Activated T-helper 1 cell treated with anti-CD3 and anti-CD28 coated beads, Interleukin-12 subunit alpha, Interleukin-12 subunit beta, Interleukin-2, Interleukin-4 antibody, amounts not matched to agents 30 ng/mL and 10 ng/mL and 1 ng/mL, durations not matched to agents 14 hours and 24 hours and 36 hours (primary cell): ENCODE results near the gene AGAP1. TPM values are rescaled to one million over a fixed set of nuclear protein-coding genes. Genes with fewer than 3 reads are reported as not detected.

ENCODE experiments used
- DNase-seq: peaks from one replicate; pipeline ENCODE4 v3.0.0; 2021; ENCODE audit warnings: low spot score
- H3K27ac Mint-ChIP-seq: one replicate; pipeline ENCODE4 v1.8.0; 2021; ENCODE audit warnings: mild to moderate bottlenecking, mixed read lengths
- H3K27me3 Mint-ChIP-seq: one replicate; pipeline ENCODE4 v1.8.0; 2022; ENCODE audit warnings: mild to moderate bottlenecking, moderate library complexity, mixed read lengths; ENCODE audit not compliant: insufficient read depth
- H3K36me3 Mint-ChIP-seq: one replicate; pipeline ENCODE4 v1.8.0; 2021; ENCODE audit warnings: low read depth, mixed read lengths
- H3K4me1 Mint-ChIP-seq: one replicate; pipeline ENCODE4 v1.8.0; 2021; ENCODE audit warnings: low read depth, mixed read lengths
- H3K4me3 Mint-ChIP-seq: one replicate; pipeline ENCODE4 v1.8.0; 2021; ENCODE audit warnings: mild to moderate bottlenecking, moderate library complexity, mixed read lengths
- H3K9me3 Mint-ChIP-seq: one replicate; pipeline ENCODE4 v1.8.0; 2021; ENCODE audit warnings: mixed read lengths
- intact Hi-C: fragments of 100-400 bp; cut with micrococcal nuclease; formaldehyde crosslinking; loops from one replicate; pipeline ENCODE4 v1.15.1; 2024
- total RNA-seq: library from RNA; stranded (reverse); gene quantifications from 2 replicates; pipeline ENCODE4 v1.2.3, GENCODE V29; 2022

AGAP1 gene
- total RNA-seq, result 2.0 and 2.9 TPM in 2 replicates

DNA sequence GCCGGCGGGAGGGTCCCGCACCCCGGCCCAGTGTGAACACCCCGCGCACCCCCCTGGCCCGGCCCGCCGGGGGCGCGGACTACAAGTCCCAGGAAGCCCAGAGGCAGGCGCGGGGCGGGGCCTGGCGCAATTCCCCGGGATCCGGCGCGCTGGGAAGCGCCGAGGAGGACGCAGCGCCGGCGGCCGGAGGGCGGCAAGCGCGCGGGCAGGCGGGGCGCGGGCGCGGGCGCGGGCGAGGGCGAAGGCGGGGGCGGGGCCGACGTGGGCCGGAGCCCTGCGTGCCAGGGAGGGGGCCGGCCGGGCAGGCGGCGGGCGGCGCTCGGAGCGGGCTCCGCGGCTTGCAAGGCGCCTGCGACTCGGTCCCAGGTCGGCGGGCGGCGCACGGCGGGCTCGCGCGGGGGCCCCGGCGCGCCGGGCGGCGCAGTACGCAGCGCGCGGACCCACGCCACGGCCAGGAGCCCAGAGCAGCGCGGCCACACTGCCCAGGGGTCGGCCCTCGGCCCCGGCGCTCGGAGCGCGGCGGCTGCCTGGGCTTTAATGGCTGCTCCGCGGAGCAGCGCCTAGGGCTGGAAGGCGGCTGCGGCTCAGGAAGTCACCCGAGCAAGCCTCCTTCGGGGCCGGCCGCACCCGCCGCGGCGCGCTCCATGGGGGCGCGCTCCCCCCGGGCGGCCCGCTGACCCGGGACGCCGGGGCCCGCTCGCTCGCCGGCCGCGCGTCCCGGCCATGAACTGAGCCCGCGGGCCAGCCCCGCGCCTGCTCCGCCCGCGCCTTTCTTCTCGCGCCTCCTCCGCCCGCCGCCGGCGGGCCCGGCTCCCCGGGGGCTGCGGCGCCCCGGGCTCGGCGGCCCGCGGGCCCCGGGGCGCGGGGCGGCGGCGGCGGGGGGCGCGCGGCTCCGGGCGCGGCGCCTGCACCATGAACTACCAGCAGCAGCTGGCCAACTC lies at the start of gene AGAP1:
AGAP1 (plus strand) TSS at position 269 of the 941 bp plus-strand sequence.
- no peak for DNase-seq
- peak within 1 kb of the TSS; percentile 87 for H3K4me3 Mint-ChIP-seq

GRCh38 chr2:235444101-235444597 lies 49.7 kb upstream of the AGAP1 start:
- no peak overlapping the region for H3K27ac Mint-ChIP-seq
- DNase-seq, result no peak
- no peaks in the 10 kb centered on the region for H3K4me1 Mint-ChIP-seq
- no peaks in the 10 kb centered on the region for H3K27me3 Mint-ChIP-seq
- intact Hi-C loops, result no loop called here
- H3K36me3 Mint-ChIP-seq, result no peaks in the 10 kb centered on the region
- H3K4me3 Mint-ChIP-seq, result no peak overlapping the region
- no peaks in the 10 kb centered on the region for H3K9me3 Mint-ChIP-seq

More for the DNA sequence above, at the start of gene AGAP1:
- peak within 1 kb of the TSS; percentile 80 for H3K27ac Mint-ChIP-seq
- H3K27me3 Mint-ChIP-seq, result peaks cover 47% of the 10 kb centered on the region
- intact Hi-C loops, result loop anchor here (10.0 kb wide), 2 partner anchors 181 to 691 kb away; no protein-coding TSS in a partner anchor
- peaks cover 10% of the 10 kb centered on the region for H3K4me1 Mint-ChIP-seq
- peaks cover 1% of the 10 kb centered on the region for H3K36me3 Mint-ChIP-seq
- no peaks in the 10 kb centered on the region for H3K9me3 Mint-ChIP-seq

DNA sequence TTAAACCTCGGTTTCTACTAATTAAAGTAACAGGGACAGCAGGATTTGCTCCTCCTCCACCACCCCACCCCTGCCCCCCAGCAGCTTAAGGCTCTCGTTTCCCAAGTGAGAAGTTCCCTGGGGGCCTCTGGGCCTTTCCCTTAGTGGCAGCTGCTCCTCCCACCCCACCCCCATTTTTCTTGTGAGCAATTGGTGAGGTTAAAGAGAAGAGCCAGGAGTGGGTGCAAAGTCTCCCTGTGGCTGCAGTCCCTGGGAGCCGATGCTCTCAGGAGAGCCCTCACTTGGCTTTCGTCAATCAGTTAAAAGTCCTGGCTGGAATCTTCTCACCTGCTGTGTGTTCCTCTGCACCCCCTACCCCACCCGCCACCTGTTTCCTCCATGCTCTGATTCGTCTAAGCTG lies 48.7 kb upstream of the AGAP1 start:
- Mint-ChIP-seq H3K27ac (no peak overlapping the region), H3K4me1 (no peaks in the 10 kb centered on the region), H3K9me3 (no peaks in the 10 kb centered on the region), H3K36me3 (no peaks in the 10 kb centered on the region), H3K27me3 (no peaks in the 10 kb centered on the region), H3K4me3 (no peak overlapping the region)
- DNase-seq, result no peak
- intact Hi-C loops, result no loop called here

DNA sequence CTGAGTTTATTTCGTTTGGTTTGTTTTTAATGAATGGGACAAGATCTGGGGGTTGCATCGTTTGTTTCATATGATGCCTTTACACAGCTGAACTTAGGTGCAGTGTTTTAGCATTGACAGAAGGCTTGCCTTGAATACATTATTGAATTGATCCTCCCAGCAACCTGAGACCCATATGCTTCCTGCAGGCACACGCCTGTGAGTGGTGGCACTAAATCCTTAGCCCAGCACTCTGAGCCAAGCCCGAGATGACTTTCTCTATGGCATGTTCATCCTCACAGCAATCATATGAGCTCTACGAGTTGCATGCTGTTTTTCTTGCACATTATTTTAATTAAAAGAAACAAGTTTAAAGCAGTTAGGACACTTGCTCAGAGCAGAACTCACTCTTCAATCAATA lies 47.8 kb upstream of the AGAP1 start:
- Mint-ChIP-seq H3K9me3 (no peaks in the 10 kb centered on the region), H3K4me3 (no peak overlapping the region), H3K4me1 (no peaks in the 10 kb centered on the region), H3K27me3 (no peaks in the 10 kb centered on the region), H3K36me3 (no peaks in the 10 kb centered on the region), H3K27ac (no peak overlapping the region)
- no peak for DNase-seq
- intact Hi-C loops, result no loop called here

- no peak for DNase-seq
- Mint-ChIP-seq H3K9me3 (no peaks in the 10 kb centered on the region), H3K27me3 (no peaks in the 10 kb centered on the region), H3K36me3 (no peaks in the 10 kb centered on the region), H3K4me3 (no peak overlapping the region), H3K27ac (no peak overlapping the region), H3K4me1 (no peaks in the 10 kb centered on the region)
- intact Hi-C loops, result no loop called here
Observed at GRCh38 chr2:235447210-235447609, 46.6 kb upstream of the AGAP1 start.

- no peak overlapping the region for H3K27ac Mint-ChIP-seq
- no peak overlapping the region for H3K4me3 Mint-ChIP-seq
- H3K9me3 Mint-ChIP-seq, result no peaks in the 10 kb centered on the region
- intact Hi-C loops, result no loop called here
- H3K4me1 Mint-ChIP-seq, result no peaks in the 10 kb centered on the region
- no peaks in the 10 kb centered on the region for H3K27me3 Mint-ChIP-seq
- H3K36me3 Mint-ChIP-seq, result no peaks in the 10 kb centered on the region
- DNase-seq, result no peak
Observed at GRCh38 chr2:235449568-235449967, 44.3 kb upstream of the AGAP1 start.

DNA sequence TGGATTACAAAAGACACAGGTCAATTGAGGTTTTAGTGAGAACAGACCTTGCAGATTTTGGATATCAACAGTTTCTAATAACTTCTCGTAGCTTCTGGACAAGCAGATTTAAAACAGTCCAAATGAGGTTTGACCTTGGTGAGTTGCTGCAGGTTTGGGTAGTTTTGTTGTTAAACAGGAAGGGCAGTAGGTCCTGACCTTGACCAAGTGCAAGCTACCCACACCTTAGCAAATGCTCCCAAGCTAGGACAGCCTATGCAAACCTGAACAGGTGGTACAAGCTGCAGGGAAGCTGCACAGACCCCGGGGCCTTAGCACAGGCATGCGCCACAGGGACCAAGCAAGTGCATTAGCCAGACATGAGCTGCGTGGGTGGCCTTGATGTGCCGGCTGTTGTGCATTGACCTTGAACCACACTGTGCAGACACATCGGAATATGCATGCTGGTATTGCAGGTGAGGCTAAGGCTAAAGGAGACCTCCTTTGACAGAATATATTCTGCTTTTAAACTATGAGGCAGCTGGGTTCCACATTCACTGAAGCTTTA lies 40.2 kb upstream of the AGAP1 start:
- no peak for DNase-seq
- Mint-ChIP-seq H3K36me3 (no peaks in the 10 kb centered on the region), H3K9me3 (no peaks in the 10 kb centered on the region), H3K27ac (no peak overlapping the region), H3K27me3 (peaks cover 2% of the 10 kb centered on the region), H3K4me3 (no peak overlapping the region), H3K4me1 (no peaks in the 10 kb centered on the region)
- intact Hi-C loops, result no loop called here

- intact Hi-C loops, result no loop called here
- no peak for DNase-seq
- H3K27me3 Mint-ChIP-seq, result peaks cover 2% of the 10 kb centered on the region
- no peaks in the 10 kb centered on the region for H3K9me3 Mint-ChIP-seq
- no peak overlapping the region for H3K4me3 Mint-ChIP-seq
- H3K4me1 Mint-ChIP-seq, result no peaks in the 10 kb centered on the region
- no peaks in the 10 kb centered on the region for H3K36me3 Mint-ChIP-seq
- H3K27ac Mint-ChIP-seq, result no peak overlapping the region
Observed at GRCh38 chr2:235458839-235459273, 35.0 kb upstream of the AGAP1 start.

DNA sequence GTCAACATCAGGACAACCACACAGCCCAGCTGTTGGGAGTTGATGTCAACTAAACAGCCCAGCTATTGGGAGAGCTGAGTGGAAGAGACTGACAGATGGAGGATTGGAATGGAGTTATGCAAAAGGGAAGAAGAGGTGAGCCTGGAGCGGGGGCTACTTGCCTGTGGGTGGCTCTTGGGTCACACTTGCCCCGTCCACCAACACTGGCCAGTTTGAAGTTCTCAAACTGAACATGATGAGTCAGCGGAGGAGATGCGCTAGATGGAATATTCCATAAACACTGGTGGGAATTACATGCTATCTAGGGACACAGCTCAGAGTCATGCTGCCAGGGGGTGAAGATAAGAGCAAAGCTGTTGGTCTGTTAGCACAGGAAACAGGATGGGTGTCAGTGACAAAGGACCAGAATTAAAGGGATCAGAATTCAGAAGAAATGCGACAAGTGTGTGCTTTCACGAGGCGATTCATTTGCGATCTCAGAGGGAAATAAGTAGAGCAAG lies 33.2 kb upstream of the AGAP1 start:
- no peaks in the 10 kb centered on the region for H3K9me3 Mint-ChIP-seq
- H3K36me3 Mint-ChIP-seq, result no peaks in the 10 kb centered on the region
- H3K27ac Mint-ChIP-seq, result no peak overlapping the region
- no peak for DNase-seq
- H3K4me3 Mint-ChIP-seq, result no peak overlapping the region
- peaks cover 2% of the 10 kb centered on the region for H3K27me3 Mint-ChIP-seq
- no peaks in the 10 kb centered on the region for H3K4me1 Mint-ChIP-seq
- intact Hi-C loops, result no loop called here

DNA sequence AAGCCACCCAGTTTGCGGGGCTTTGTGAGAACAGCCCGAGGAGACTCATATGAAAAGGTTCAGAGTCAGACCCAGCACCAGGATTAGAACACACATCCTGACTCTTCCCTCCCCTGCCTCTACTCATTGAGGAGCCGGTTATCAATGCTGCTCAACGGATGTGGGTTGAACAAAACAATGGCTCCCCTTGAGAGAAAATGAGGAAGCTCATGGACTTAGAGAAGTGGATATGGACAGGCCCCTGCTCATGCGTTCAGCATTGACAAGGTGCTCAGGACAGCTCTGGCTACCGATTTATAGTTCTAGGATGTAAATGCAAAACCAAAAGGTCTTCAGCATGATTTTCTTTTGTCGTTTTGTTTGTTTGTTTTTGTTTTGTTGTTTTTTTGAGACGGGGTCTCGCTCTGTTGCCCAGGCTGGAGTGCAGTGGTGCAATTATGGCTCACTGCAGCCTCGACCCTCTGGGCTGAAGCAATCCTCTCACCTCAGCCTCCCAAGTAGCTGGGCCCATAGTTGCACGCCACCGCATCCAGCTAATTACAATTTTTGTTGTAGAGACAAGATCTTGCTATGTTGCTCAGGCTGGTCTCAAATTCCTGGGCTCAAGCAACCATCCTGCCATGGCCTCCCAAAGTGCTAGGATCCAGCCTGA lies 32.0 kb upstream of the AGAP1 start:
- intact Hi-C loops, result no loop called here
- no peak overlapping the region for H3K27ac Mint-ChIP-seq

DNA sequence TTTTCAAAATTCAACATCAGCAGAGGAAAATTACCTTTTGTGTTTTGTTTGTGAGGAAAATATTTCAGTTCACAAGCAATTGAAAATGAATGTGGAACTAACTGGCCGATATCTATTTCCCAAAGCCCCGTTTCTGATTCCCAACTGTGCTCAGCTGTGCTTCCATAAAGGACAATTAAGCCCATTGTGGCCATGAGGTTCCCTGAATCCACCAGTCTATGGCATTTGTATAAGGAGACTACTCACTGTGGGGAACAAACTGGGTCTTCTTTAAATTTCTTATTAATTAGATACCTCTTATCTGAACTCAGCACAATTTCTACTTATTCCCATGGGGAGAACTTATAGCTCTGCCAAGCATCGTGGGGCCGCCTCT lies 31.4 kb upstream of the AGAP1 start:
- intact Hi-C loops, result no loop called here
- no peaks in the 10 kb centered on the region for H3K4me1 Mint-ChIP-seq
- DNase-seq, result no peak
- H3K9me3 Mint-ChIP-seq, result no peaks in the 10 kb centered on the region
- no peaks in the 10 kb centered on the region for H3K36me3 Mint-ChIP-seq
- no peaks in the 10 kb centered on the region for H3K27me3 Mint-ChIP-seq
- H3K27ac Mint-ChIP-seq, result no peak overlapping the region
- H3K4me3 Mint-ChIP-seq, result no peak overlapping the region

More for the DNA sequence above, 32.0 kb upstream of the AGAP1 start:
- Mint-ChIP-seq H3K4me3 (no peak overlapping the region), H3K27me3 (no peaks in the 10 kb centered on the region), H3K36me3 (no peaks in the 10 kb centered on the region), H3K9me3 (no peaks in the 10 kb centered on the region), H3K4me1 (no peaks in the 10 kb centered on the region)
- no peak for DNase-seq

- no peak overlapping the region for H3K4me3 Mint-ChIP-seq
- H3K27me3 Mint-ChIP-seq, result no peaks in the 10 kb centered on the region
- no peak overlapping the region for H3K27ac Mint-ChIP-seq
- no peak for DNase-seq
- intact Hi-C loops, result no loop called here
- H3K4me1 Mint-ChIP-seq, result no peaks in the 10 kb centered on the region
- no peaks in the 10 kb centered on the region for H3K9me3 Mint-ChIP-seq
- H3K36me3 Mint-ChIP-seq, result no peaks in the 10 kb centered on the region
Observed at GRCh38 chr2:235463893-235464292, 29.9 kb upstream of the AGAP1 start.

DNA sequence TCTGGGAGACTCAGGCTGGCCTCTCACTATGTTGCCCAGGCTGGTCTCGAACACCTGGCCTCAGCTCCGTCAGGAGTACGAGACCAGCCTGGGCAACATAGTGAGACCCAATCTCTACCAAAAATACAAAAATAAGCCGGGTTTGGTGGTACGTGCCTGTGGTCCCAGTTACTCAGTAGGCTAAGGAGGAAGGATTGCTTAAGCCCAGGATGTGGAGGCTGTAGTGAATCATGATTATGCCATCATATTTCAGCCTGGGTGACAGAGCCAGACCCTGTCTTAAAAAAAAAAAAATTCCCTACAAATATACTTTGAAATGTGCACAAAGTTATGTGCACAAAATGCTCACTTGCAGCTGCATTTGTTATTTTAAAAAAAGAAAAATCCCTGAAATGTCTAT lies 26.3 kb upstream of the AGAP1 start:
- no peak for DNase-seq
- Mint-ChIP-seq H3K4me3 (no peak overlapping the region), H3K4me1 (no peaks in the 10 kb centered on the region), H3K27me3 (no peaks in the 10 kb centered on the region), H3K9me3 (peaks cover 5% of the 10 kb centered on the region), H3K36me3 (no peaks in the 10 kb centered on the region), H3K27ac (no peak overlapping the region)
- intact Hi-C loops, result no loop called here
